Activated naive CD4-positive, alpha-beta T cell treated with anti-CD3 and anti-CD28 coated beads, Interleukin-2, amount 10 ng/mL, durations not matched to agents 7 days and 5 days (primary cell): ENCODE data around the gene PRSS38.

Experiments
- CTCF ChIA-PET: fragments of 350-600 bp; sonication (Branson Sonifier 250); formaldehyde crosslinking; loops from one replicate; lab custom pipeline; 2021; ENCODE audit warnings: antibody characterized with exemption; lab: Charles Lee
- DNase-seq: peaks from one replicate; pipeline ENCODE4 v3.0.0-alpha.2; 2020
- H3K27ac Mint-ChIP-seq: one replicate; pipeline ENCODE4 v1.8.0; 2021; ENCODE audit warnings: mild to moderate bottlenecking, moderate library complexity, mixed read lengths
- H3K27me3 Mint-ChIP-seq: one replicate; pipeline ENCODE4 v1.8.0; 2021; ENCODE audit warnings: mild to moderate bottlenecking, mixed read lengths
- H3K36me3 Mint-ChIP-seq: one replicate; pipeline ENCODE4 v1.8.0; 2021; ENCODE audit warnings: mixed read lengths
- H3K4me1 Mint-ChIP-seq: one replicate; pipeline ENCODE4 v1.8.0; 2021; ENCODE audit warnings: mixed read lengths
- H3K4me3 Mint-ChIP-seq: one replicate; pipeline ENCODE4 v1.8.0; 2021; ENCODE audit warnings: mild to moderate bottlenecking, moderate library complexity, mixed read lengths
- H3K9me3 Mint-ChIP-seq: one replicate; pipeline ENCODE4 v1.8.0; 2021; ENCODE audit warnings: mixed read lengths

The PRSS38 gene

DNA sequence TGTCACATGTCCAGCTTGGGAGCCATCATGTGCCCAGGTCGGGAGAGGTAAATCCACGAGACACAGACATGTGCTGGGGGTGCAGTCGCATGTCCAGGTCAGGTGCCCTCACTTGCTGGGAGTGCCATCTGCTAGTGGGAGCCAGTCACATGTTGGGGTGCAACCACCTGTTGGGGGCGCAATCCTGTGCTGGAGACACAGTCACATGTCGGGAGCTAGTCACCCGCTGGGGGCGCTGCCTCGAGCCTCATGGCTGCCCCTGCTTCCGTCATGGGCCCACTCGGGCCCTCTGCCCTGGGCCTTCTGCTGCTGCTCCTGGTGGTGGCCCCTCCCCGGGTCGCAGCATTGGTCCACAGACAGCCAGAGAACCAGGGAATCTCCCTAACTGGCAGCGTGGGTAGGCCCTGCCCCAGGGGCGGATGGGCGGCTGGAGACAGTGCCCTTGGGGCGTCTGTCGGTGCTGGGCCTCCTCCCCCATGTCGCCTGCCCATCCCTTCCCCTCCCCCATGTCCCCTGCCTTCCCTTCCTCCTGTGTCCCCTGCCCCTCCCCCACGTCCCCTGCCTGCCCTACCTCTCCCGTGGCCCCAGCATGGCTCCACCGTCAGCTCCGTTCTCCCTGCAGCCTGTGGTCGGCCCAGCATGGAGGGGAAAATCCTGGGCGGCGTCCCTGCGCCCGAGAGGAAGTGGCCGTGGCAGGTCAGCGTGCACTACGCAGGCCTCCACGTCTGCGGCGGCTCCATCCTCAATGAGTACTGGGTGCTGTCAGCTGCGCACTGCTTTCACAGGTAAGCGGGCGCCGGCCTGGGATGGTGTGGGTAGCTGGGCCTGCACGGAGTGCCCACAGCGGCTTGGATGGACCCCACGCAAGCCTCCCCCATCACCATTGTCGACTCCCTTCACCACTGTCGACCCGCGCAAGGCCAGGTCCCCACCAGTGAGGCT, at the start of gene PRSS38:
PRSS38 (plus strand) TSS at position 208 of the 942 bp plus-strand sequence; CDS start at position 250, 42 bp downstream.
- H3K4me1 Mint-ChIP-seq = no peaks in the 10 kb centered on the region
- no peak within 1 kb of the TSS for H3K27ac Mint-ChIP-seq
- CTCF ChIA-PET = no interaction called here
- H3K36me3 Mint-ChIP-seq = peaks cover 5% of the 10 kb centered on the region
- peaks cover 31% of the 10 kb centered on the region for H3K9me3 Mint-ChIP-seq
- H3K4me3 Mint-ChIP-seq = no peak within 1 kb of the TSS
- H3K27me3 Mint-ChIP-seq = no peaks in the 10 kb centered on the region
- DNase-seq = no peak

- peak overlapping the region; percentile 51 for H3K4me3 Mint-ChIP-seq
- H3K9me3 Mint-ChIP-seq = no peaks in the 10 kb centered on the region
- peak overlapping the region; percentile 94 for H3K27ac Mint-ChIP-seq
- peak; percentile 90 for DNase-seq
- H3K36me3 Mint-ChIP-seq = peaks cover 39% of the 10 kb centered on the region
- no peaks in the 10 kb centered on the region for H3K27me3 Mint-ChIP-seq
- peaks cover 76% of the 10 kb centered on the region for H3K4me1 Mint-ChIP-seq
- CTCF ChIA-PET = interaction anchor here (0.6 to 1.4 kb wide), 4 partner anchors 11 to 187 kb away, joined by 3 to 6 read pairs (median 3); no protein-coding TSS in a partner anchor
Measured at GRCh38 chr1:227766015-227766634, 49.4 kb upstream of the PRSS38 start.

GRCh38 chr1:227766653-227767277, 48.7 kb upstream of the PRSS38 start:
- peaks cover 70% of the 10 kb centered on the region for H3K4me1 Mint-ChIP-seq
- peak overlapping the region; percentile 51 for H3K4me3 Mint-ChIP-seq
- CTCF ChIA-PET = interaction anchor here (1.3 to 1.4 kb wide), 2 partner anchors 21 to 186 kb away, joined by 3 to 6 read pairs; no protein-coding TSS in a partner anchor
- no peaks in the 10 kb centered on the region for H3K27me3 Mint-ChIP-seq
- H3K36me3 Mint-ChIP-seq = peaks cover 35% of the 10 kb centered on the region
- no peaks in the 10 kb centered on the region for H3K9me3 Mint-ChIP-seq
- DNase-seq = no peak
- peak overlapping the region; percentile 94 for H3K27ac Mint-ChIP-seq

- Mint-ChIP-seq H3K4me1 (peaks cover 68% of the 10 kb centered on the region), H3K9me3 (no peaks in the 10 kb centered on the region), H3K36me3 (peaks cover 34% of the 10 kb centered on the region), H3K27ac (peak overlapping the region; percentile 11), H3K4me3 (peak overlapping the region; percentile 14), H3K27me3 (no peaks in the 10 kb centered on the region)
- DNase-seq = no peak
- CTCF ChIA-PET = interaction anchor here (1.6 kb wide), 1 partner anchor 186 kb away, joined by 4 read pairs; no protein-coding TSS in a partner anchor
Measured at GRCh38 chr1:227767401-227768124, 47.9 kb upstream of the PRSS38 start.

DNA sequence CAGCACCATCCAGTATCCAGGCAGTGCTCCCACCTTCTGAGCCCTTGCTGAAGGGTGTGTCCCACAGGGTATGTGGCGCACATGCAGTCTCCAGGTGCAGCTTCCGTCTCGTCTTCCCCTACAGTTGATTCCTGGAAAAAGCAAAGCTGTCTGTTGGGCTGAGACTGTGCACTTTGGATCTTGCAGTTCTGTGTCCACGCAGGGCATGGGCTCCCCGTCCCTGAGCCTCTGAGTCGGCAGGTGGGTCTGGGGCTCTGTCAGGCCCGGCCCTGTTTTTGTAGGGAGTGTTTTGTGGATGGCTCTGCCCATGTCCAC, 47.4 kb upstream of the PRSS38 start:
- Mint-ChIP-seq H3K4me1 (peaks cover 66% of the 10 kb centered on the region), H3K36me3 (peaks cover 34% of the 10 kb centered on the region), H3K27me3 (no peaks in the 10 kb centered on the region), H3K9me3 (no peaks in the 10 kb centered on the region), H3K4me3 (no peak overlapping the region), H3K27ac (no peak overlapping the region)
- CTCF ChIA-PET = interaction anchor here (1.6 kb wide), 1 partner anchor 186 kb away, joined by 4 read pairs; no protein-coding TSS in a partner anchor
- no peak for DNase-seq

DNA sequence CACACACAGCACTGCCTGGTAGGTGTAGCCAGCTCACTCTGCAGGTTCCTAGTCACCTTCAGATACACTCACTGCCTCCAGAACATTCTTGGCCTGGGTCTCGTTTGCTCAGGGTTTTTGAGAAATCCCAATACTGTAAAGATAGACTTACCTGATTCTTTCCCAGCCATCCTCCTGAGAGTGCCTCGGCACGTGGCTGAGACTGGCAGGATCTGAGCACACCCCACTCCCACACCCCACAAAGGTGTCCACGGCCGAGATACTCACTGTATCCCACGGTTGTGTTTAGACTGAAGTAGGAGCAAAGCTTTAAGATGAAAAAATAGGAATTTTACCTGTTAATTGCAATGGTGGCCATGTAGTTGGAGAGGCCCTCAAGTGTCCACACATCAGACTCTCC, 46.8 kb upstream of the PRSS38 start:
- H3K9me3 Mint-ChIP-seq = no peaks in the 10 kb centered on the region
- H3K36me3 Mint-ChIP-seq = peaks cover 34% of the 10 kb centered on the region
- no peaks in the 10 kb centered on the region for H3K27me3 Mint-ChIP-seq
- H3K4me3 Mint-ChIP-seq = no peak overlapping the region
- H3K27ac Mint-ChIP-seq = peak overlapping the region; percentile 22
- H3K4me1 Mint-ChIP-seq = peaks cover 66% of the 10 kb centered on the region
- DNase-seq = no peak
- CTCF ChIA-PET = interaction anchor here (1.6 kb wide), 1 partner anchor 185 kb away, joined by 4 read pairs; no protein-coding TSS in a partner anchor

DNA sequence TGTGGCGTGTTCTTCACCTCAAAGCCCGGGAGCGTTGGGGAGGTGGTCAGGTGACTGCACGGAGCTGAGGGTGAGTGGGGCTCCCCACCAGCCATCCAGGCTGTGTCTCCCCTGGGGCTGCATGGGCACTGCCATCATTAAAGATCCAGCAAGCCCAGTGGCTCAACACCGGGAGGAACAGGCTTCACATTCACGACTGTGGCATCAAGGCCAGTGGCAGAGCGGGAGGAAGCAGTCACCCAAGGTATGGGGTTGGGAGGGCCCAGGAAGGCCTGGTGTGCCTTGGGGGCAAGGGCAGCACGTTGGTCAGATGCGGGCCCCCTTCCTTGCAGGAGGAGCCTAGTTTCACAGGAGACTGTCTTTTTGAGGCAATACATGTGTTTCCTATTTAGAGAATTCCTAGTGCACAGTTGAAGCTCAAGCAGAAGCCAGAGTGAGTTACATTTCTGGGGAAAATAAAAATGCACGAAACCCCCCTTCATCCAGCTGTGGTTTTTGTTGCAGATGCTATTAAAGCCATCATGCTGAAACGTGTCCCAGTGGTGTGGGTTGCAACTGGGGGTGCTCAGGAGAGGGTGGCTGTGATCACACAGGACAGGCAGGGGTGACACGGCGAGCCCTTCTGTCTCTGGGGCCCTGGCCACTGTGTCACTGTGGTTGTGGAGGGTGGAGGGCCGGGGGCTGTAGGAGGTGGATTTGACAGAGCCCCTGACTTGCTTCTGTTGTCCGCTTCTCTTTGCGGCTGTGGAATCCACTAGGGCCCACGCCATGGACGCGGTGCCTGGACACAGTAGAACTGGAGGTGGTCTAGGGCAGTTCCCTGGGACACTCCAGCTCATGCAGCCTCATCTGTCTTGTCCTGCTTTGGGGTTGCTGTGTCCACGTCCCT, 46.2 kb upstream of the PRSS38 start:
- no peak overlapping the region for H3K4me3 Mint-ChIP-seq
- H3K36me3 Mint-ChIP-seq = peaks cover 34% of the 10 kb centered on the region
- no peaks in the 10 kb centered on the region for H3K9me3 Mint-ChIP-seq
- no peak overlapping the region for H3K27ac Mint-ChIP-seq
- CTCF ChIA-PET = interaction anchor here (1.6 kb wide), 1 partner anchor 185 kb away, joined by 4 read pairs; no protein-coding TSS in a partner anchor
- H3K27me3 Mint-ChIP-seq = no peaks in the 10 kb centered on the region
- no peak for DNase-seq
- peaks cover 66% of the 10 kb centered on the region for H3K4me1 Mint-ChIP-seq

DNA sequence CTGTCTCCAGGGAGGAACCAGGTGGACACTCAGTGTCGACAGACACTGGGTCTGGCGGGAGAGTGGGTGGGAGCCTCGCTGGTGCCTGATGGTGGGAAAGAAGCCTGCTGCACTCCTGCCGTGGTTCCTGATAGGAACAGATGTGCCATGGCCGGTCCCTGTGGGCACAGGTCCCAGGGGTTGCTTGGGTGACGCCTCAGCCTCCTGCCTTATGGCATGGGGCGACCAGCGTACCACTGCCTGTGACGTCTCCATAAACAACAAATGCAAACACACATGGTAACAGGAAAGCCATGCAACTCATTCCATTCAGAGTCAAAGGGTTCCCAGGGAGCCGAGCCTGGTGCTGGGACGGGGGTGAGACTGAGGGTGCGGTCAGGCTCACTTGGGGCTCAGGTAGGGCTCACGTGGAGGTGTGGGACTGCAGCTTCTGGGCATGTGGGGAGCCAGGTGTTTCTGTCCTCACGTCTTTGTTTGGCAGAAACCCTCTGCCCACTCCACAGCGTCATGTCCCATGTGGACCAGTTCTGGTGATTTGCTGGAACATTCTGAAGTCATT, 45.5 kb upstream of the PRSS38 start:
- Mint-ChIP-seq H3K27ac (no peak overlapping the region), H3K27me3 (no peaks in the 10 kb centered on the region), H3K4me1 (peaks cover 66% of the 10 kb centered on the region), H3K9me3 (no peaks in the 10 kb centered on the region), H3K4me3 (no peak overlapping the region), H3K36me3 (peaks cover 35% of the 10 kb centered on the region)
- no peak for DNase-seq
- CTCF ChIA-PET = no interaction called here

- DNase-seq = no peak
- Mint-ChIP-seq H3K27ac (no peak overlapping the region), H3K9me3 (no peaks in the 10 kb centered on the region), H3K36me3 (peaks cover 35% of the 10 kb centered on the region), H3K4me1 (peaks cover 62% of the 10 kb centered on the region), H3K4me3 (no peak overlapping the region), H3K27me3 (no peaks in the 10 kb centered on the region)
- CTCF ChIA-PET = no interaction called here
Measured at GRCh38 chr1:227770812-227771211, 44.7 kb upstream of the PRSS38 start.

DNA sequence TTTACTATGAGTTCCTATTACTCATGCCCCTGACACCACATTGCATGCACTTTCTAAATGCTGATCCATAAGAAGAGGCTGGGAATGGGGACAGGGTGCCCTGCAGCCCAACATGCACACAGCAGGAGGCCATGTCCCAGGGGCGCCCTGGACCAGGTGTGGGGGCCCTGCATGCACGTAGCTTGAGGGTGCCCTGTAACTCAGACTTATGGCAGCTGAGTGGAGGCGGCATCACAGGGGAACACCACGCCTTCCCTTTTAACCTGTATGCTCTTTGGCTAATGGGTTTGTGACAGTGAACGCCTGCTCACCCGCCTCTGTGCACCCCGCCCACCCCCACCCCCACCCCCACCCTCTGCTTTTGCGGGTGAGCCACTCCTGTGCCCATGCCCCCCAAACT, 44.1 kb upstream of the PRSS38 start:
- DNase-seq = no peak
- Mint-ChIP-seq H3K36me3 (peaks cover 37% of the 10 kb centered on the region), H3K4me3 (no peak overlapping the region), H3K27me3 (no peaks in the 10 kb centered on the region), H3K4me1 (peaks cover 60% of the 10 kb centered on the region), H3K9me3 (no peaks in the 10 kb centered on the region), H3K27ac (no peak overlapping the region)
- CTCF ChIA-PET = no interaction called here

DNA sequence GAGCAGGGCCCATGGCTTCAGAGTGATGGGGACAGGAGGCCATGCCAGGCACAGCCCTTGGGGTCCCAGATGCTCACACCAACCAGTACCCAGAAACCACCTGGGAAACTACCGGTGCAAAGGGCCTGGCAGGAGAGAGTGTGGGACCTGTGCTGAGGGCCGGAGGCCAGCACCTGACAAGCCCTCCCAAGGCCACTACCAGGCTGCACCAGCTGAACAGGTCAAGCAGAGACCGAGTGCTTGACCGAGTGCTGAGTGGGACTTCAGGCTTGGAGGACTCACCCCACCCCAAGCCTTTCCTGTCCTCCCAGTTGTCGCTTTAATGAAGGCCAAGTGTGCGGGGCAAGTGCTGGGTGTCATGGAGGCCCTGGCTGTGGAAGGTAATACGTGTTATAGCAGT, 43.7 kb upstream of the PRSS38 start:
- no peaks in the 10 kb centered on the region for H3K27me3 Mint-ChIP-seq
- CTCF ChIA-PET = no interaction called here
- no peak overlapping the region for H3K4me3 Mint-ChIP-seq
- no peaks in the 10 kb centered on the region for H3K9me3 Mint-ChIP-seq
- no peak overlapping the region for H3K27ac Mint-ChIP-seq
- peaks cover 57% of the 10 kb centered on the region for H3K4me1 Mint-ChIP-seq
- no peak for DNase-seq
- peaks cover 35% of the 10 kb centered on the region for H3K36me3 Mint-ChIP-seq

GRCh38 chr1:227773558-227773957, 41.9 kb upstream of the PRSS38 start:
- Mint-ChIP-seq H3K36me3 (peaks cover 23% of the 10 kb centered on the region), H3K27ac (peak overlapping the region; percentile 92), H3K9me3 (no peaks in the 10 kb centered on the region), H3K27me3 (no peaks in the 10 kb centered on the region), H3K4me3 (no peak overlapping the region), H3K4me1 (peaks cover 40% of the 10 kb centered on the region)
- CTCF ChIA-PET = interaction anchor here (1.6 kb wide), 1 partner anchor 11 kb away, joined by 8 read pairs; no protein-coding TSS in a partner anchor
- no peak for DNase-seq
